ENCODE data around the gene RAD23A. TPM values are rescaled to one million over a fixed set of nuclear protein-coding genes. Genes with fewer than 3 reads are reported as not detected.

RAD23A gene
- total and polyA plus RNA-seq, 2 donors (not counting 3 experiments of a cell fraction or from before 2014, with no cell fraction given) = 66.9 to 102 TPM

DNA sequence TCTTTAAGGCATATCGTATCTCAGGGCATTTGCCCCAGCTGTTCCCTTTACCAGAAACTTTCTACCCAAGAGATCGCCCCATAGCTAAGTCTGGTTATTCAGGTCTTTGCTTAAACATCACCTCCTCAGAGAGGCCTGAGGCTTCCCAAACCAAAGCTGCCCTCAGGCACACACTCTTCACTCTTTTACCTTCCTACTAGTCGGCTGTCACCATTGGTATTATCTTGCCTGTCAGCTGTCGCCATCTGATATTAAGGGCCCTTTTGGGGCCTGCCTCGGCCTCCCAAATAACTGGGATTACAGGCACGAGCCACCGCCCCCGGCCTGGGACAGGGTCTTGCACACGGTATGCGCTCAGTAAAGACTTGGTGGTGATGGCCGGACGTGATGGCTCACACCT, 10.3 kb downstream of the RAD23A start:
- Histone ChIP-seq H3K27me3 (ENCODE audit: control insufficient read depth in 2 of 2, insufficient read depth in 2 of 2, low read length in 2 of 2) (no peaks in the 10 kb centered on the region), H3K4me3 (replicated peaks in 1 of 3; ENCODE audit: insufficient read depth in 1 of 3, low read depth in 1 of 3, low read length in 3 of 3) (peak overlapping the region; percentile 64 to 81 (median 65)), H3K4me1 (ENCODE audit: control insufficient read depth, extremely low read depth, insufficient read depth, low read length) (peaks cover 38% of the 10 kb centered on the region), H3K9me3 (replicated peaks; ENCODE audit: control insufficient read depth, insufficient read depth, low read length) (no peaks in the 10 kb centered on the region), H3K79me2 (ENCODE audit: control insufficient read depth, insufficient read depth, low read length) (peaks cover 42% of the 10 kb centered on the region), H3K9me1 (replicated peaks; ENCODE audit: control insufficient read depth, extremely low read depth, insufficient read depth, low read length) (no peaks in the 10 kb centered on the region), H3K9ac (replicated peaks; ENCODE audit: extremely low read depth, insufficient read depth, low read length) (peak overlapping the region; percentile 12), H2AFZ (ENCODE audit: low read depth, low read length) (no peak overlapping the region), H3K4me2 (ENCODE audit: insufficient read depth, low read length) (peak overlapping the region; percentile 70), H4K20me1 (replicated peaks; ENCODE audit: control insufficient read depth, extremely low read depth, insufficient read depth, low read length) (no peaks in the 10 kb centered on the region), H3K27ac (ENCODE audit: insufficient read depth, low read depth, low read length) (no peak overlapping the region), H3K36me3 (ENCODE audit: control insufficient read depth in 2 of 2, extremely low read depth in 1 of 2, insufficient read depth in 2 of 2, low read length in 2 of 2) (peaks cover 8 to 11% of the 10 kb centered on the region in 2 experiments)
- dilution Hi-C loops (cut with MboI; ENCODE audit: extremely low pct_ligation_motif_present, low sequenced_read_pairs) = no loop called here
- CTCF ChIA-PET = interaction anchor here (1.7 to 3.6 kb wide), 2 partner anchors 9 to 21 kb away, joined by 5 to 15 read pairs; no protein-coding TSS in a partner anchor
- intact Hi-C loops (cut with micrococcal nuclease) = no loop called here
- TF ChIP-seq, protein P1, sequence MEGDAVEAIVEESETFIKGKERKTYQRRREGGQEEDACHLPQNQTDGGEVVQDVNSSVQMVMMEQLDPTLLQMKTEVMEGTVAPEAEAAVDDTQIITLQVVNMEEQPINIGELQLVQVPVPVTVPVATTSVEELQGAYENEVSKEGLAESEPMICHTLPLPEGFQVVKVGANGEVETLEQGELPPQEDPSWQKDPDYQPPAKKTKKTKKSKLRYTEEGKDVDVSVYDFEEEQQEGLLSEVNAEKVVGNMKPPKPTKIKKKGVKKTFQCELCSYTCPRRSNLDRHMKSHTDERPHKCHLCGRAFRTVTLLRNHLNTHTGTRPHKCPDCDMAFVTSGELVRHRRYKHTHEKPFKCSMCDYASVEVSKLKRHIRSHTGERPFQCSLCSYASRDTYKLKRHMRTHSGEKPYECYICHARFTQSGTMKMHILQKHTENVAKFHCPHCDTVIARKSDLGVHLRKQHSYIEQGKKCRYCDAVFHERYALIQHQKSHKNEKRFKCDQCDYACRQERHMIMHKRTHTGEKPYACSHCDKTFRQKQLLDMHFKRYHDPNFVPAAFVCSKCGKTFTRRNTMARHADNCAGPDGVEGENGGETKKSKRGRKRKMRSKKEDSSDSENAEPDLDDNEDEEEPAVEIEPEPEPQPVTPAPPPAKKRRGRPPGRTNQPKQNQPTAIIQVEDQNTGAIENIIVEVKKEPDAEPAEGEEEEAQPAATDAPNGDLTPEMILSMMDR (IDR thresholded peaks at IDR 0.05; ENCODE audit: extremely low read depth in 1 of 2, insufficient read depth in 1 of 2, low read depth in 1 of 2, low read length in 2 of 2) = no peak
- TF ChIP-seq POLR2AphosphoS5 (IDR thresholded peaks at IDR 0.05; ENCODE audit: insufficient read depth, low read depth, low read length) = no peak
- no peak for TF ChIP-seq EZH2 (IDR thresholded peaks at IDR 0.05; ENCODE audit: borderline replicate concordance, low read depth, low read length, severe bottlenecking)
- TF ChIP-seq, protein P2, sequence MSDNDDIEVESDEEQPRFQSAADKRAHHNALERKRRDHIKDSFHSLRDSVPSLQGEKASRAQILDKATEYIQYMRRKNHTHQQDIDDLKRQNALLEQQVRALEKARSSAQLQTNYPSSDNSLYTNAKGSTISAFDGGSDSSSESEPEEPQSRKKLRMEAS (IDR thresholded peaks at IDR 0.05; ENCODE audit: insufficient read depth, insufficient read length) = no peak
- TF ChIP-seq MYC (IDR thresholded peaks at IDR 0.05; ENCODE audit: low read depth, low read length) = no peak
- TF ChIP-seq JUN (IDR thresholded peaks at IDR 0.05; ENCODE audit: borderline replicate concordance, insufficient read depth, insufficient read length, low read depth) = no peak
- no peak for TF ChIP-seq GATA2 (IDR thresholded peaks at IDR 0.05; ENCODE audit: insufficient read depth, insufficient read length, low read depth, low read length)
- no peak for TF ChIP-seq FOS (IDR thresholded peaks at IDR 0.05; ENCODE audit: borderline replicate concordance, insufficient read depth, low read length)
- TF ChIP-seq POLR2A (IDR thresholded peaks at IDR 0.05; ENCODE audit: low read depth, low read length) = no peak
- DNase-seq (ENCODE audit: low read depth, low spot score) = no peak
- no TSS peak for BruUV-seq (replicated peaks)
- no peak for FAIRE-seq
- POLR2A ChIA-PET = interaction anchor here (0.6 to 1.5 kb wide), 2 partner anchors 10 to 13 kb away, joined by 5 to 7 read pairs; partner anchors contain the start of gene RAD23A
